Retinal pigment epithelial cell (primary cell): Measurements from ENCODE around the gene DCLK1.

Experiments used
- DNase-seq: peaks from one replicate; pipeline ENCODE4 v3.0.0-alpha.2; 2010; ENCODE audit warnings: low read depth
- H3K4me3 ChIP-seq: 2 replicates; pipeline ENCODE4 v1.5.1; 2011; ENCODE audit warnings: mild to moderate bottlenecking, low read length, control low read depth, moderate library complexity
- TF ChIP-seq, protein P1 (sequence below): conservative IDR thresholded peaks from 2 replicates; pipeline ENCODE4 v1.5.1; 2011; ENCODE audit warnings: low read depth, low read length, control low read depth, inconsistent platforms

The DCLK1 gene

DNA sequence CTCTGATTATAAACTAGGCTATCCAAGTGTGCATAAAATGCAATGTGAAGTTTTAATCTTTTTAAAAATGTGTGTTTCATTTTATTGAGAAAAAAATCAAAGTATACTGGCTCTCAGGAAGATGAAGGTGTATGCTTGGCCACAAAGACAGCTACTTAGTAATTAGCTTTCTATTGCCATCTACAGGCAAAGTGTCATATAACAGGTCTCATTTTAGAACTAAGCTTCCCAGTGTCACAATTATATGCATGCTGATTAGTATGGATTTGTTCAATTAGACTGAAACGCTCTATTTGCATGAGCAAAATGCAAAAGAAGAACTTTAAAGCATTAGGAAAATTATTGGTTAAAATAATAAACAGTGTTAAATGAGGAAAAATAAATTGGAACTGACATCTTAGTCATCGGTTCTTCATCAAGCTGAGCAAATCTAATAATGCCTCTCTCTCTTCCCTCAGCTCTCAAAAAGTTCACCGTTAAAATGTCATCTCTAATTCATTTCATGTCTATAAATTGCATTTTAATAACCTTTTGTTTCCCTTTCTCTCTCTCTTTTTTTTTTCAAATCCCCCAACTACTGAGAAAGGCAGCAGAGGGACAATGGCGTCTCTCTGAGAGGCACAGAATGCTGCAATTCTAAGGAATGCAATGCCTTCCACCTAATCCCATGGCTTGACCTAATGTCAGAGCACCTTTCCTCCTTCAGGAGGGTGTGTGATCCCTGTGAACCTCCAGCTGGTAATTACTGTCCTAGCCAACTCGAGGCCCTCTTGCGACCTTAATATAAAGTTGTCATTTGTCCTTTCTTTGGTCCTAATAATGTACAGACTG is 341.6 kb downstream of the DCLK1 start:
- DNase-seq, result no peak
- no peak overlapping the region for H3K4me3 ChIP-seq
- TF ChIP-seq, protein P1, sequence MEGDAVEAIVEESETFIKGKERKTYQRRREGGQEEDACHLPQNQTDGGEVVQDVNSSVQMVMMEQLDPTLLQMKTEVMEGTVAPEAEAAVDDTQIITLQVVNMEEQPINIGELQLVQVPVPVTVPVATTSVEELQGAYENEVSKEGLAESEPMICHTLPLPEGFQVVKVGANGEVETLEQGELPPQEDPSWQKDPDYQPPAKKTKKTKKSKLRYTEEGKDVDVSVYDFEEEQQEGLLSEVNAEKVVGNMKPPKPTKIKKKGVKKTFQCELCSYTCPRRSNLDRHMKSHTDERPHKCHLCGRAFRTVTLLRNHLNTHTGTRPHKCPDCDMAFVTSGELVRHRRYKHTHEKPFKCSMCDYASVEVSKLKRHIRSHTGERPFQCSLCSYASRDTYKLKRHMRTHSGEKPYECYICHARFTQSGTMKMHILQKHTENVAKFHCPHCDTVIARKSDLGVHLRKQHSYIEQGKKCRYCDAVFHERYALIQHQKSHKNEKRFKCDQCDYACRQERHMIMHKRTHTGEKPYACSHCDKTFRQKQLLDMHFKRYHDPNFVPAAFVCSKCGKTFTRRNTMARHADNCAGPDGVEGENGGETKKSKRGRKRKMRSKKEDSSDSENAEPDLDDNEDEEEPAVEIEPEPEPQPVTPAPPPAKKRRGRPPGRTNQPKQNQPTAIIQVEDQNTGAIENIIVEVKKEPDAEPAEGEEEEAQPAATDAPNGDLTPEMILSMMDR, result peak; percentile 65

DNA sequence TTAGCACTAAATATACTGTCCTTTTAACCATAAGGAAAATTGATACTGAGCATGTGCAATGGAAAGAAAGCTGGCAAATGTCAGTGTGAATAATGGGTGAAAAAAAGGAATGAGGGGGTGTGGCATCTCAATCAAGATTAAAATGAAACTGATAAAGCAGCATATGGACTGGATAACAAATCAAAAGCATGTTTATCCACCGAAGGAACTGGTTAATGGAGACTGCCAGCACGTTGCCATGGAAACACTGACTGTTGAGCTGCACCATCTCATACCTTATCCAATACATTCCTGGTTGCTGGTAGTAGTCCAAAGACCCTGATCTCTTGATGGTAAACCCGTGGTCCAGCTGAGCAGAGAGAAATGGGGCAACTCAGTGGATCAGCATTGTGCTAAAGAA is 343.2 kb downstream of the DCLK1 start:
- TF ChIP-seq, protein P1, result no peak
- no peak for DNase-seq

DNA sequence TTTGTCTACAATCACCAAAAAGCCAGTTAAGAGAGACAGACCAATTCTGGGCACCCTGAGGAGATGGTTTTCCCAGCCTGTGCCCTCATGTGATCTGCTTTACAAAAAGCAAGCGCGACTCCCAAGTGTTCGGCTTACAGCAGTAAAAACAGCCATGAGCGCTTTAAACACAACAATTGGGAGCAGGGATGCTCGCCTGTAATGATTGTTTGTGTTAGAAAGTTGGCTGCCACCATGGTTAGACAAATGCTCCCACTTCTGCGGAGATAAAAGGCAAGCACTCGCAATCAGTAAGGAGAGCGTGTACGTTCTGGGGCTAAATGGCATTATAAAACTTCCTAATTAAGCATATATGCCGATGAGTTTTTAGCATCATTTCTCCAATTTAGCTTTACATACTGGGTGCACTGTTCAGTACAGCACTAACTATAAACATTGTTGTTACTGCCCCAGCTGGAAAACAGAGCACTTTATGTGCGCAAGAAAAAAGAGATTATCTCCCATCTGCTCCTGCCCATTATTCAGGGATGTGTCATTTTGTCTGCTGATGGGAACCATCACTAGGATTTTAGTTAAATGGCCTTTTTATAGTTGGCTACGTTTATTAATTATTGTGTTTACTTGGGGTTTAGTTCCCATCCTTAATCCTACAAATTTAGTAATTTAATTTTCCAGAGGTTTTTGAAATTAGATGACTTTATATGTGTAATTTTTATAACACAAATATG is 345.4 kb downstream of the DCLK1 start:
- TF ChIP-seq, protein P1, result no peak
- H3K4me3 ChIP-seq, result no peak overlapping the region
- no peak for DNase-seq

More for the DNA sequence above, 343.2 kb downstream of the DCLK1 start:
- H3K4me3 ChIP-seq, result no peak overlapping the region

DNA sequence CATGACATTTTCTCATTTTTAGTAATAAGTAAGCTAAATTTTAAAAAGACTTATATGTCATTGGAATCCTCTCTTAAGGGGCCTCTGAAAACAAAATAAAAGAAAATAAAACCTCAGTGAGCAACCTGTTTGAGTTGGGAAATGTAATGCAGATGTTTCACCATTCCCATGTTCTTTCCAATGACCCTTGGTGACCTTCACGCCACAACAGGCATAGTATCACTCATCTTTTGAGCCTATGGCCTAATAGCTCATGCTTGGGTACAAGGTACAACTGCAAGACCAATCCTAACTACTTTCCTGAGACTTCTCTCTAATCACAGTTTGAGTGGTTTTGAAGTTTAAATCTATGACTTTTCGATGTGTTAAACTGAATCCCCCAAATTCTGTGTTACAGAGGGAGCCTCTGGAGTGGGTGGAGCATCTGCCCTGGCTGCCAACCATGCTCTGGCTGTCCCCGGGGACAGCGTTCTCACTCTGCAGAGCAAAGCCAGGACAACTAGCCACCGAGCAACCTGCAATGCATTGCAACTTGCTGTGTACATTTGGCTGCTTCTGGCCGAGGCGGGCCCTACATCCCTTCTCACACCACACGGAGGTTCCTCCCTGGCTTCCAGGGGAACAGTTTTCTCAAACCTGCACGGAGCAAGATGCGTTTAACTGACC is 346.8 kb downstream of the DCLK1 start:
- TF ChIP-seq, protein P1, result no peak
- no peak for DNase-seq
- no peak overlapping the region for H3K4me3 ChIP-seq

- DNase-seq, result no peak
- H3K4me3 ChIP-seq, result no peak overlapping the region
- TF ChIP-seq, protein P1, result no peak
Measured at GRCh38 chr13:35782793-35783192, 348.4 kb downstream of the DCLK1 start.

GRCh38 chr13:35781036-35782000 is 349.9 kb downstream of the DCLK1 start:
- H3K4me3 ChIP-seq, result no peak overlapping the region
- DNase-seq, result peak; percentile 62
- TF ChIP-seq, protein P1, result no peak
